Activated CD4-positive, alpha-beta T cell treated with anti-CD3 and anti-CD28 coated beads, Interleukin-2, amount 50 U/mL, for 4 hours (primary cell): ENCODE data around the gene CNPY3.
A peak's percentile ranks its signal among the peaks of the same experiment; 100 is the strongest.

ENCODE experiments used
- DNase-seq, 2 experiments: peaks; one replicate each; pipeline ENCODE4 v3.0.0-alpha.2; 2020

CNPY3 gene

DNA sequence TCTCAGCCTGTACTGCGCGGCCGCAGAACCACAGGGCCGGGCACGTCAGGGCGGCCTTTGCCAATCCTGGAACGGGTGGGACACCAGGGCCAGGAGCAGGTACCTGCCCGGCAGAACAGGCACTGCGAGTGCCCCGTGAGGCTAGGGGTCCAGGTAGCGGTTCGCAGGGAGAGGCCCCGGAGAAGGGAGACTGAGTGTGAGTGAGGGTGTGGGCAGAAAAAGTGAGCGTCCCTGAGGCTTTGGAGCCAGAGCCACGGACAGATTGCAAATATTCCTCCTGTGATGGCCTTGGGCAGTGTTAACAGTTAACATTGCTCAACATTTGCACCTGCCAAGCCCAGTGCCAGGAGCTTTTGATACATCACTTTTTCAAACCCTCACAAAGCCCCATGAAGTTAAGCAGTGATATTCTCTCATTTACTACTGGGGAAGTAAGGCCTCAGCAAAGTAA, 31.8 kb downstream of the CNPY3 start:
- DNase-seq, result no peak

DNA sequence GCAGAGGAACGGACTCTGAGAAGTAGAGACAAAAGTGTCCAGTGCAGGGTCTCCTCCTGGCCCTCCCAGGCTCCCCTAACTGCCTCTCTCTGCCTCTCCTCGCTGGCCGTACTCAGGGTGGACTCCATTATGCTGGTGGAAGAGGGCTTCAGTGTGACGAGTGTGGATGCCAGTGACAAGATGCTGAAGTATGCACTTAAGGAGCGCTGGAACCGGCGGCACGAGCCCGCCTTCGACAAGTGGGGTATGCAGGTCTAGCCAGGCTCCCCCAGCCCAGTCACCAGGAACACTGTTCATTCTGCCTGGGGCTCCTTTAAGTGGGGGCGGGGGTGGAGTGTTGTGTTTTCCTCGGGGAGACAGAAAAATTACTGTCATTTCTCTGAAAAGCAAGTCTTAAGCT, 32.8 kb downstream of the CNPY3 start:
- DNase-seq, result no peak

DNA sequence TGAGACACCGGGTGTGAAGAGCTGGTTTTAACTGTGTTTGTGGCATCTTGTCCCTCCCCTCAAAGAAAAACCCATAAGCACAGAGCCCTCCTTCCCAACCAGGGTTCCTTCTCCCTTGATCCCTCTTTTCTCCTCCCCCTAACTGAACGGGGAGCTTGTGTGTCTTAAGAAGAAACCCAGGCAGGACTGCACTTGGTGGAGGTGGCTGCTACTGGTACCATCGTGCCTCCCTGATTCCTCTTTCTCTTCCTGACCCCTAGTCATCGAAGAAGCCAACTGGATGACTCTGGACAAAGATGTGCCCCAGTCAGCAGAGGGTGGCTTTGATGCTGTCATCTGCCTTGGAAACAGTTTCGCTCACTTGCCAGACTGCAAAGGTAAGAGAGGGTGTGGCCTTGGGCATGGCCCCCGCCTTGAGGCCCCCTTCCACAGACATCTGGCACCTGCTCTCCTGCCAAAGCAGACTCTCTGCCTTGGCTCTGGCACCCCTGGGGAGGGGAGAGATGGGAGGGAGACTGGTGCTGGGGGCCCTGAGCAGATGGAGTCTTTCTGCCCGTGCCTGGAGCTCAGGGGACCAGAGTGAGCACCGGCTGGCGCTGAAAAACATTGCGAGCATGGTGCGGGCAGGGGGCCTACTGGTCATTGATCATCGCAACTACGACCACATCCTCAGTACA, 33.4 kb downstream of the CNPY3 start:
- DNase-seq, result no peak

DNA sequence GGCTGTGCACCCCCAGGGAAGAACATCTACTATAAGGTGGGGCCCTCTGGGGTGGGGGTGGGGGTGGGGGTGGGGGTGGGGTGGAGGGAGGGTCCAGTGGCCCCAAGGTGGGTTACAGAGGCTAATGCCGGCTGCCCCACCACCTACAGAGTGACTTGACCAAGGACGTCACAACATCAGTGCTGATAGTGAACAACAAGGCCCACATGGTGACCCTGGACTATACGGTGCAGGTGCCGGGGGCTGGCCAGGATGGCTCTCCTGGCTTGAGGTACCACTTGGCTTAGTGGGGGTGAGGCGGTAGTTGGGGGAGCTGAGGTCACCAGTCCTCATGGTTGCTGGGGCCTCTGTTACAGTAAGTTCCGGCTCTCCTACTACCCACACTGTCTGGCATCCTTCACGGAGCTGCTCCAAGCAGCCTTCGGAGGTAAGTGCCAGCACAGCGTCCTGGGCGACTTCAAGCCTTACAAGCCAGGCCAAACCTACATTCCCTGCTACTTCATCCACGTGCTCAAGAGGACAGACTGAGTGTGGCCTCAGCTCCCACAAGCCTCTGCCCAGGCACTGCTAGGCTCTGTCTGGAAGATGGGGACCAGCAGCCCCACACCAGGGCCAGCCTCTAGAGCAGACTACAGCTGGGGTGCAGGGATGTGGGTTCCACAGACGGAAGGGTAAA, 34.0 kb downstream of the CNPY3 start:
- no peak for DNase-seq

DNA sequence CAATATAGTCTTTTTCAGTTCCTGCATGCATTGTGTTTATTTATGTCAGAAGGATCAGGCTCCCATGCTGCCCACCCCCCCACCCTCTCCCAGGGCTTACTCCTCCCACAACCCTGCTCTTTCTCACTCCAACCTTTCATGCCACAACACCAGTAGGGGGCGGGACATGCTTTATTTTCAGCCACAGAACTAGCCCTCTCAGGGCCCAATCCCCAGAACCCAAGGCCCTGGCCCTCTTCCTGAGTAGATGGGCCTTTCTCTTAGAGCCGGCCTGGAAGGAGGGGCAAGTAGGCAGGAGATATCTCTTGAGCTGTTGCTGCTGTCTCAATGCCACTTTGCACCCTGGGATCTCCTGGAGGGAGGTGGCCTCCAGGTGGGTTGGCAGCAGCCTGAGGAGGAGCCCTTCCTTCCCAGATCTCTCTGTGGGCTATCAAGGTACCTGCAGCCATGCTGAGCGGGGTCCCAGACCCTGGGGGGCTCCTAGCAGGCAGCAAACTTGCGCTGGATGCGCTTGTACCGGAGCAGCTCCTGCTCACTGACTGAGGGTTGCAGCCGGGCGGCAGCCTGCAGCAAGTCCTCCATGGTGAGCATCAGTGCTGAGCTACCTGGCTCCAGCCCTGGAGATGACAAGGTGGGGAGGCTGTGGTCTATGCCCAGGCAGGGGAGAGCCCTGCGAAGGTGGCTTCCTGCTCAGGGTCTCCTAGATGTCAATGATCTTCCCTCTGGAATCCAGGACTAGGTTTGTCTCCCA, 34.8 kb downstream of the CNPY3 start:
- peak; percentile 25 to 31 for DNase-seq

DNA sequence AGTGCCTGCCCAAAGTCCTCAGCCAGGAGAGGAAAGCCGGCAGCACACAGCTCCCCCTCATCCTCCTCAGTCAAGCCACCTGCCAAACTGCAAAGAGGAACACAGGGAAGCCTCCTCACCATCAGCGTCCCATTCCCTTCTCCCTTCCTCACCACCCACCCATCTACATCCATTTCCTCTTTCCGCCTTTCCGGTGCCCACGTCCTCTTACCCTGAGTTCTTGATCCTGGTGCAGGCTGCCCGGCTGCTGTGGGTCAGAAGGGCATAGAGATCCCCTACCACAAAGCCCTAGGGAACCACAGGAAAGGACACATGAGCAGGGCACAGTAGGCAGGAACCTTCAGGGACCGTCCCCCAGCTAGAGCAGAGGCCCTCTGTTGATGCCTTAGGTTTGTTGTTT, 37.3 kb downstream of the CNPY3 start:
- no peak for DNase-seq

DNA sequence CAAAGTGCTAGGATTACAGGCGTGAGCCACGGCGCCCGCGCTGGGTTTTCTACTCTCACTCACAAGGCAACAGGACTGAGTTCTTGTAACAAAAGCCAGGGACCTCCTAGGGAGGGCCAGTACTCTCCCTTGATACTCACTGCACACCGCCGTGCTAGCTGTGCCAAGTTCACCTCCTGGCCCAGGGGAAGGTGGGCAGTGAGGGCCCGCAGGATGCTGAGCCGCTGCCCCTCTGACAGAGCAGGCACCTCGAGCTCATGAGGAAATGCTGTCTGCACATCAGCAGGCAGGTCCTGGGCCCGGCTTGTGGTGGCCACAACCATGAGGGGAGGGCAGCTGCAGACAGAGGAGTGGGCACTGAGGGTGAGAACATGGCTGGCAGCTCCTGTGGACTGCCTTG, 37.9 kb downstream of the CNPY3 start:
- no peak for DNase-seq

DNA sequence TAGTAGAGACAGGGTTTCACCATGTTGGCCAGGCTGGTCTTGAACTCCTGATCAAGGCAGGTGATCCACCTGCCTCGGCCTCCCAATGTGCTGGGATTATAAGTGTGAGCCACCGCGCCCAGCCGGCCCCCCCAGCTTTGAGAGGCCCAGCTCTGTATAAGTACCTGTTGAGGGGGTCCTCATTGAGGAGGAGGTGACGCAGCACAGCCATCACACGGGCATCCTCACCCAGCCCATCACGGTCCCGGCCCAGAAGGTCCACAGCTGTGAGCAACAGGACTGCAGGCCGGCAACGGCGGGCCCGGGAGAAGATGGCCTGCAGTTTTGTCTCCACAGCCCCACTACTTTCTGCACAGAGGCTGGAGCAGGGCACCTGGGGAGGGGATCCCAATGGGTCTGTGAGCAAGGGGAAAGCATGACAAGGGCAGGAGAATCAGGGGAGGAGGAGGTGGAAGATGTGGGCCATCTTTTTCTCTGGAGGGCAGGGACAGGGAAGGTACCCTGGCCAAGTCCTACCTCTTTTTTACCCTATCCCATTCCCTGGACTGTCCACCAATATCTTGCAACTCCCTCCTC, 38.9 kb downstream of the CNPY3 start:
- no peak for DNase-seq

DNA sequence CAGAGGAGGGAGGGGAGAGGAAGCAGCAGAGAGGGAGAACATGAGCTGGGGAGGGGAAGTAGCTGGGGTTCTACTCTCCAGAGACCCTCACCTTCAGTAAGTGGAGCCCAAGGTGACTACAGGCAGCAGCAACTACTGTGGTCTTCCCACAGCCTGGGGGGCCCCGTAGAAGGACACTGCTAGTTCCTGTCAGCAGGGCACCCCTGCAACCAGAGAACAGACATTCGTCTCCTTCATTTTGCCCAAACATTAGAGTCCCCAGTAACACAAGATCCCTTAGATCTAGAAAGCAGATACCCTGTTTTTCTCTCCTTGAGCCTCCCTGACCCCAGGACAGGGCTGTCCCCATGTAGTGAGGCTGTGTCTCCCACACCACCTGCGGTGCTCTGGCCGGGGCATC, 39.5 kb downstream of the CNPY3 start:
- no peak for DNase-seq

DNA sequence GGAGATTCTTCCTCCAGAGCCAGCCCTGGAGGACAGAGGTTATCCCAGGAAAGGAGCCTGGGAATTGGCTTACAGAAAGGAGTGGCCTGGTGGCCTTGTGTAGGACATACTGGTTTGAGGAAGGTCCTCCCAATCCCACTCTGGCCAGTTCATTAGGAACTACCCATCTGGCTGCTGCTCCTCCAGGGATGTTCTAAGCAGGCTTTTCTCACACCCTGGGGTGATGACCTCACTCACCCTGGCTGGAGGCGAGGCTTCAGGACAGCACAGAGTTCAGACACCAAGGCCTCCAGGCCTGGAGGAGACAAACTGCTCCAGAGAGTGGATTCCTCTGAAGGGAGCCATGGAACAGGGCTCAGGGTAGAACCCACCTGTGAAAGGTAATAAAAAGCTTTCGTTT, 40.2 kb downstream of the CNPY3 start:
- DNase-seq, result no peak

DNA sequence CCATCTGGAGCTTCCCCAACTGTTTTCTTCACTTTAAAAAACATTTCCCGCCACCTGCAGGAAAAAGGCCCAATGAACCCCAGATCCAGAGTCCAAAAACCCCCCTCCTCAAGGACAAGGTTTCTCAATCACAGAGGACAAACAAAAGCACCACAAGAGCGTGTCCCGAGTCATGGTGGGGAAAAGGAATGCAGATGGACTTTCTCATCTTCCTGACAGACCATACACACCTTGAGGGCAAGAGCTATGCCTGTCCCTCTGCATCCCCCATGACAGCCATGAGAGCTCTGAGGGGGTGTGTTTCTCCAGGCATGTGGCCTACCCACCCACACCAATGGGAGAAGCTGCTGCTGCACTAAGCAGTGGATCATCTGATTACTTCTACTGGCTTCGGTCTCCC, 40.7 kb downstream of the CNPY3 start:
- DNase-seq, result no peak

DNA sequence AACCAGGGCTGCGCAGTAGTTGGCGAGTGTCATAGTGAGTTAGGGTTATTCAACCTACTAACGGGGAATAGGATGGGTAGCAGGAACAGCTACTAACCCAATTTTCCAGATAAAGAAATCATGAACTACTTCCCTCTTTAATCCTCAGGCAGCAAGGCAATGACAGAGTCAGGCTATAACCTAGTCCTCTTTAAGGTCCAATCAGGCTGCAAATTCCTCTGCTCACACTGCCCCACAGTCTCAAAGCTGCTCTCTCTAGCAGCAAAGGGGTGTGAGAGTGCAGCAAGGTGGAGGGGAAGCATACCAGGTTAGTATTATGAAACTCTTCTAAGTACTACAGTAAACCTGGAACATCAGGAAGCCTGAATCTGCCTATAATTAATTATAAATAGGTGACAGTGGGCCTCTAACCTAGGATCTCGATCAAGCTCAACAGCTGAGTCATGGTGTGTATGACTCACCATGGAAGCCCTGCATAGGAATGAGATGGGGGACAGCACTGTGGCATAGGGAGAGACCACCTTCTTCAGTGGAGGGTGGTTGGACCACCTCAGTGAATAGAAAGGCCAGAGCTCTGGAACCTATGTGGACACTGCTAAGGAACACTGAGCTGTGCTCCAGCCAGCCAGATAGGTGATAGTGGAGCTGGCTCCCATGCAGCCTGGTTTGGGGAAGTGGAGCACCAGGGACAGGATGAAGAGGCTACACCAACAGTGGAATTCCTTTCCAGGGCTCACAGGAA, 41.8 kb downstream of the CNPY3 start:
- no peak for DNase-seq

DNA sequence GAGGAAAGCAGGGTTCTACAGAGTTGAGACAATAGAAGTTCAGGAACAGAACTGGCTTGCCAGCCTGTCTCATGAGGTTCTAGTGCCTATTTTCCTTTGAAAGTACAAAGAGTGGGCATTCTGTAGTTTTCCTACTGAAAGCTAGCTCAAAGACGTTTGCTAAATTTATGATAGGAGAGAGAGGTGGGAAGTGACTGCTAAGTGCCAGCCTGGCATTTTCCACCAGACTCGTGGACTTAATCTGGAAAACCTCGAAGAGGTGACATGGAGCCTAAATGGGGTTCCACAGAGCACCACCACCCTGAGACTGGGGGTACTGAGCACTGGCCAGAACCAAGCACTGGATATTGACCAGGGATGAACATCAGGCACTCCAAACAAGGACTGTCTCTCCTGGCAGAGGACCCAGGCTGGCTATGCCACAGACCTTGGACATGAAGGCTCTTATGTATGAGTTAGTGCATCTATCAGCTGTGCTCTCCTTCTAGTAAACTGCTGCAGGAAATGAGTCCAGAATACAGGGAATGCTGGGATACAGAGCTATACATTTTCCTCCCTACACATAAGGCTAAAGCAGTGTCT, 42.6 kb downstream of the CNPY3 start:
- no peak for DNase-seq

DNA sequence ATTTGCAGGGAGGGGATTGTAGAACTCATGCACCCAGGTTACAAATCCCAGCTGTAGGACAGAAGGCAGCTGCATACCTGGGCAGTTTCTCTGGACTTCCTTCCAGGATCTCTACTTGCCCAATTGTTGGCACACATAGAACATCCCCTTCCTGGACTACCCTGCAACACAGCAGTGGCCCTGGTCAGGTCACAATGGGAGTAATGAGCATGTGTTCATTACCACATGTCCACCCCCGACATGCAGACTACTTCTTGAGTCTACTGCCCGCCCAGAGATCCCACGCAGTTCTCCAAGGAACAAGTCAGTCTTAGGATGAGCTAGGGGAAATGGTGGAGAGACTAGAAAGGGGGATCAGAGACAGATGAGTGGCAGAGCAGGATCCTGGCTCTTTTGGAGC, 44.6 kb downstream of the CNPY3 start:
- DNase-seq, result no peak

DNA sequence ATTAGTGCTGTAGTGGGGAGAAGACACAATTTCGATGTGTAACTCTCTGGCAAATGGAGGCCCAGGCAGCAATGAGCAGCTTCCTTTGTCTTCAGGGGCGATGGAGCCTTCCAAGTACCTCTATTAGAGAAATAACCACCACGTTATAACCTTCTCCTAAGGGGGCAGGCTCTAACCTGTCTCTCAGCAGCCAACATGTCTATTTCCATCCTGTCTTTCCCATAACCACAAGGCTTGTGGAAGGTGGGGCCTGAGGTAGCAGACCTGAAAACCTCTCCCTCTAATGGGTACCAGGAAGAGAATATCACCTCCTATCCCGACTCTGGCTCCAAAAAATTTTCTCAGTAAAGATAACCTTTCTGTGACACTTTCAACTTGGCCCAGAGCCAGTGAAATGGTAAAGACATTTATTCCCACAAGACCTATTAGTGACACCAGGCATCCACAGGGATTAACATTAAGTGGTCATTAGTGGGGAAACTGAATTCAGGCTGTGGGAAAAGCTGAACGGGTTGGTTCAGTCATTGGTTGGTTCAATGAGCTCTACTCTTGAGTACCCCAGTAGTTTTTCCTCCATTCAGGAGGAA, 45.7 kb downstream of the CNPY3 start:
- DNase-seq, result no peak

DNA sequence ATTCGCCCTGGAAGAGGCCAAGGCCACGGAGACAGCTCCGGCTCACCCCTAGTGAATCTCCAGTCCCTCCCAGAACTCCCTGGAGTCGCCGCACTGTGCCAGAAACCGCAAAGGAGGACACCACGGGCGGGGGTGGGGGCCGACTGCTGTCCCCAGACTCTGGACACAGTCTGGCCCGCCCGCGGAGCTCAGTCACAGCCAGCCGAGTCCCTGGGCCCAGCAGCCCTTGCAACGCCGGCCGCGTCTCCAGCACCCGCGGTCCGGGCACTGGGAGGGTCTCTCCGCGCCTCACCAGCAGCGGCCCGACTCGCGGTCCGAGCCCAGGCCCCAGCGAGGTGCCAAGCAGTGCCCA, 49.2 kb downstream of the CNPY3 start:
- no peak for DNase-seq

DNA sequence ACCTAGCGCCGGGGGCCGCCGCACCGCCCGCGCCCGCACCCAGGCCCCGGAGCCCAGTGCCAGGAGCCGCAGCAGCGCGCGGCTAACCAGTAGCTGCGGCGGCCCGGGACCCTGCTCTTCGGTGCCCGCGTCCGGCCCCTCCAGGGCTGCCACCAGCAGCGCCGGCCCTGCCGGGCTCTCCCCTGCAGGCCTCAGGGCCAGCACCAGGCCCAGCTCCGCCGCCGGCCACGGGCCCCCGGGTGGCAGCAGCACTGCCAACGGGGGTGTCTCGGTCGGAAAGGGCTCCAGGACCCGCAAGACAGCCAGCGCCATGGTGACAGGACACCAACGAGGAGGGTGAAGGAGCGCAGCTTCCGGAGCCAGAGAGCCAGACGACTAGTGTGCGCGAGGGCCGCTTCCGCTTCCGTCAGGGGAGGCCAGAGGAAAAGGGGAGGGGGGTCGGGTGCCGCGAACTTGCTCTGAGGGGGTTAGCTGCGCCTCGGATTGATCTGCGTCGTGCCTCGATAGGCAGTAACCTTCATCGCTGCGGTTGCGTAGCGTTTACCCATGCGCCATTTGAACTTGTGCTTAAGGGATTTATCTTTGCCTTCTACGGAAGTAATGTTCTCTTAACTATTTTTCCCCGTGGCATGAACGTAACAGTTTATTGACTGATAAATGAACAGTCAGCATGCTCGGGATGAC, 49.7 kb downstream of the CNPY3 start, which contains the start of gene PEX6:
PEX6 (minus strand) TSS at position 343 of the 684 bp plus-strand sequence; CDS start at position 312, 31 bp downstream.
- peak; percentile 83 to 85 for DNase-seq

DNA sequence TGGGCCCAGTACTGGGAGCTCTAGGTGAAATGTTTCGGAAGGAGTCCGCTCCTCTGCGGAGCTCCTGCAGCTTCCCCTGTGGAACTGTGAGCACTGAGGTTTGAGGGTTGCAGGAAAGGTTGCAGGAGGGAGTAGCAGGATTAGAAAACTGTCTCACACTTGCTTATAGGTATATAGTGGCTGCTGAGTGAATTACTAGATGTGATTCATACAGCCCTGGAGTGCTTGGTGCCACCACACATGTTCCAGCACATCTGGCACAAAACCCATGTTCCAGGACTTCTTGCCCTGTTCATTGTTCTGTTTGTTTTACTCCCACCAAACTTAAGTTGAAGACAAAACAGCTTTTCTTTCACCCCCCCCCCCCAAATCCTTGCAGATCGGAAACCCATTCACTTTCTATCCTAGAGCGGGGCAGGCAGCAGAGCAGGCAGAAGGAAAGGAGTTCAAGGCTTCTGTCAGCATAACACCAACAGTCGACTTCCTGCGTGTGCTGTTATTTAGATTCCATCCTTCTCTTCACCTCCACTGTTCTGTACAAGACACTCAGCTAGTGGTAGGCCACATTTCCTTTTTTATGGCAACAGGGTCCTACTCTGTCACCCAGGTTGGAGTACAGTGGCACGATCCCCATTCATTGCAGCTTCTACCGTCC, 50.4 kb downstream of the CNPY3 start:
- DNase-seq, result peak in 1 of 2 experiments; percentile 9

DNA sequence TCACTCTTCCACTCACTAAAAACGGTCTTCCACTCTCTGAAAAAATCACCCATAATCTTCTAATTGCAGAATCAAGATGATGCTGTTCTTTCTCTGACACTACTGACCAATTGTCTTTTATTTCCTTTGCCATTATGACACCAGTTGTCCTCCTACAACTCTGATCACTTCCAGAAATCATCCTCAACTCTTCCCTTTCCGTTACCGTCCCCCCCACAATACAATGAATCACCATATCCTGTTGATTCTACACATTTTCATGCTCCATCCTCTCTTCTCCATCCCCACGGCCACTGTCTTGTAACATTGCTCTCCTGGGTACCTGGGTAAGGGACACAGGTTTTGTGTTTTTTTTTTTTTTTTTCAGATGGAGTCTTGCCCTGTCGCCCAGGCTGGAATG, 52.6 kb downstream of the CNPY3 start:
- DNase-seq, result no peak

DNA sequence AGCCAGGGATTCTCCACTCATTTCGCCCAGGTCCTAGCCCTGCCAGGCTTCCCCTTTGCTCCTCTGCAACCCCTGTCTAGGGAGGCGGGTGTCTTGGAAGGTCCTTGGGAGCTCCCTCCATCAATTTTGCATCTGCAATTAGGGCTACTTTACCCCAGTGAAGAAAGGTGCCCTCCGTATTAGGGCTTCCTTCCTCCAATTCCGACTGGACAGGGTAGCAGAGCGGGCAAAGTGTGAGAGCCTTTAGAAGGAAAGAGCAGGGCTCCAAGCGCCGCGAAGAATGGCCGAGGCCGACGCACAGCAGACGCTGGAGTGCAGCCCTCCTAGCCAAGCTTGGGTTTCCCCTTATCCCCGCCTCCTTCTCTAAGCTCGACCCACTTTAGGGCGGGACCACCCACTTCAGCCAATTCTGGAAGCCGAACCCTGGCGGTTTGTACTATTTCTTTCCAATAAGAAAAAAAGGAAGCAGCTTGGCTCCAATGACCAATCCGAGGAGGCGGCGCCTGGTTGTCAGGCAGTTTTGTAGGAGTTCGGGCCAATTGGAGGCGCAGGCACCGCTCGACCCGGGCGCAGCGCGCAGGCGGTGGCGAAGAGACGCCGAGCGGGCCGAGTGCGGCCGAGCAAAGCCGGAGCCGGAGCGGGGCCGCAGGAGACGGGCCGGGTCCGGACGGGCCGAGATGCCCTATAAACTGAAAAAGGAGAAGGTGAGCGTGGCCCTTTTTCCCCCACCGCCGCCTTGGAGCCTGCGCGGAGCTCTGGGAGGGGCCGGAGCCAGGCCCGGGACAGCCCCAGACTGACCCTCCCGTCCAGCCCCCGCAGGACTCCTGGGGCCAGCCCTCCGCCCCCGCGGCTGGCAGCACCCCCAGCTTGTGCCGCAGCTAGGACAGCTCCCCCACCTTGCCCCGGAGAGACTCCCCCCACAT, 55.0 kb downstream of the CNPY3 start, which contains the start of gene PPP2R5D:
PPP2R5D (plus strand) TSS at position 570 of the 923 bp plus-strand sequence; CDS start at position 678, 108 bp downstream.
- peak; percentile 97 to 98 for DNase-seq
